Nephron progenitor cell (in vitro differentiated cells): Measurements from ENCODE around the gene LSS.
"Not testable (repeated sequence)": the region's sequence is repeated elsewhere in the genome, so short reads cannot be mapped to it uniquely, and the experiment has no call there.

Source experiments
- DNase-seq: peaks from one replicate; pipeline ENCODE4 v3.0.0; 2021
- H3K27ac Mint-ChIP-seq: 2 replicates; pipeline ENCODE4 v1.8.0; 2021; ENCODE audit warnings: mild to moderate bottlenecking, moderate library complexity, mixed read lengths
- H3K27me3 Mint-ChIP-seq: 2 replicates; pipeline ENCODE4 v1.8.0; 2021; ENCODE audit warnings: mild to moderate bottlenecking, low read depth, mixed read lengths; ENCODE audit not compliant: poor library complexity
- H3K36me3 Mint-ChIP-seq: 2 replicates; pipeline ENCODE4 v1.8.0; 2021; ENCODE audit warnings: low read depth, mixed read lengths
- H3K4me1 Mint-ChIP-seq: 2 replicates; pipeline ENCODE4 v1.8.0; 2021; ENCODE audit warnings: mixed read lengths
- H3K4me3 Mint-ChIP-seq: 2 replicates; pipeline ENCODE4 v1.8.0; 2021; ENCODE audit warnings: mild to moderate bottlenecking, moderate library complexity, mixed read lengths
- H3K9me3 Mint-ChIP-seq: 2 replicates; pipeline ENCODE4 v1.8.0; 2021; ENCODE audit warnings: mild to moderate bottlenecking, moderate library complexity, mixed read lengths
- TF ChIP-seq, protein P1 (sequence below): fragments of 200-600 bp; sonication (generic); IDR thresholded peaks from 2 replicates; pipeline ENCODE4 v1.5.0; 2021; ENCODE audit warnings: antibody characterized with exemption

Gene LSS

DNA sequence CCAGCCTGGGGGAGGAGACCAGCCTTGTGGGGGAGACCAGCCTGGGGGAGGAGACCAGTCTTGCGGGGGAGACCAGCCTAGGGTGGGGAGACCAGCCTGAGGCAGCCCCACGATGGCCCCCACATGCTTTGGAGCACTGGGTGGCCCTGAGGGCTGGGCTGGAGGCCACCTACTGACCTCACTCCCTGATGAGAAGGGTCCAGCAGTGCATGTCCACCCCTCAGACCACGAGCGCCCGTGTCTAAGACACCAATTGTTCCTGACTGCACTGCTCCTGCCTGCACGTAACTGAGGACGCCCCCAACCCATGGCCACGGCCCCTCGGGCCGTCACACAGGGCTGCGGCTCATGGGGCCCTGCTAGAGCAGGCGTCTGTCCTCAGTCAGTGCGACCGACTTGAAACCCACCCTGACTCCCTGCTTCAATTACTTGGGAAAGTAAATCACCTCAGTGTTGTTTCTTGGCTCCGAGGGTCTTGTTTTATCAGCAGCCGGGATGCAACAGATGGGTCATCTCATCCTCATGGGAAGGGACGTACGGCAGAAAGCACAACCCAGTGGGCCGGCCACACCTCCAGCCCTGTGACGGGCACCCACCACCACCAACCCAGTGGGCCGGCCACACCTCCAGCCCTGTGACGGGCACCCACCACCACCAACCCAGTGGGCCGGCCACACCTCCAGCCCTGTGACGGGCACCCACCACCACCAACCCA lies 44.5 kb downstream of the LSS start, which contains the start of gene SPATC1L:
SPATC1L (minus strand) TSS at position 550 of the 715 bp plus-strand sequence. CDS start 1,643 bp downstream, outside the sequence.
- H3K4me3 Mint-ChIP-seq: peak within 1 kb of the TSS; percentile 90

DNA sequence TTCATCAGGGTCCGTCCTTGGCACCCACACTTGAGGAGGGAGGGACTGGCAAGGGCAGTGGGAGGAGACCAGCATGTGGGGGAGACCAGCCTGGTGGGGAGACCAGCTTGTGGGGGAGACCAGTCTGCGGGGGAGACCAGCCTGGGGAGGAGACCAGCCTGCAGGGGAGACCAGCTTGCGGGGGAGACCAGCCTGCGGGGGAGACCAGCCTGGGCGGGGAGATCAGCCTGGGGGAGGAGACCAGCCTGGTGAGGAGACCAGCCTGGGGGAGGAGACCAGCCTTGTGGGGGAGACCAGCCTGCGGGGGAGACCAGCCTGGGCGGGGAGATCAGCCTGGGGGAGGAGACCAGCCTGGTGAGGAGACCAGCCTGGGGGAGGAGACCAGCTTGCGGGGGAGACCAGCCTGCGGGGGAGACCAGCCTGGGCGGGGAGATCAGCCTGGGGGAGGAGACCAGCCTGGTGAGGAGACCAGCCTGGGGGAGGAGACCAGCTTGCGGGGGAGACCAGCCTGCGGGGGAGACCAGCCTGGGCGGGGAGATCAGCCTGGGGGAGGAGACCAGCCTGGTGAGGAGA lies 45.2 kb downstream of the LSS start:
- H3K36me3 Mint-ChIP-seq: peaks cover 31% of the 10 kb centered on the region

More for the DNA sequence above, 44.5 kb downstream of the LSS start, which contains the start of gene SPATC1L:
- DNase-seq: peak; percentile 67
- H3K36me3 Mint-ChIP-seq: peaks cover 28% of the 10 kb centered on the region
- no peaks in the 10 kb centered on the region for H3K27me3 Mint-ChIP-seq
- TF ChIP-seq, protein P1, sequence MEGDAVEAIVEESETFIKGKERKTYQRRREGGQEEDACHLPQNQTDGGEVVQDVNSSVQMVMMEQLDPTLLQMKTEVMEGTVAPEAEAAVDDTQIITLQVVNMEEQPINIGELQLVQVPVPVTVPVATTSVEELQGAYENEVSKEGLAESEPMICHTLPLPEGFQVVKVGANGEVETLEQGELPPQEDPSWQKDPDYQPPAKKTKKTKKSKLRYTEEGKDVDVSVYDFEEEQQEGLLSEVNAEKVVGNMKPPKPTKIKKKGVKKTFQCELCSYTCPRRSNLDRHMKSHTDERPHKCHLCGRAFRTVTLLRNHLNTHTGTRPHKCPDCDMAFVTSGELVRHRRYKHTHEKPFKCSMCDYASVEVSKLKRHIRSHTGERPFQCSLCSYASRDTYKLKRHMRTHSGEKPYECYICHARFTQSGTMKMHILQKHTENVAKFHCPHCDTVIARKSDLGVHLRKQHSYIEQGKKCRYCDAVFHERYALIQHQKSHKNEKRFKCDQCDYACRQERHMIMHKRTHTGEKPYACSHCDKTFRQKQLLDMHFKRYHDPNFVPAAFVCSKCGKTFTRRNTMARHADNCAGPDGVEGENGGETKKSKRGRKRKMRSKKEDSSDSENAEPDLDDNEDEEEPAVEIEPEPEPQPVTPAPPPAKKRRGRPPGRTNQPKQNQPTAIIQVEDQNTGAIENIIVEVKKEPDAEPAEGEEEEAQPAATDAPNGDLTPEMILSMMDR: no peak
- H3K9me3 Mint-ChIP-seq: no peaks in the 10 kb centered on the region
- peaks cover 47% of the 10 kb centered on the region for H3K4me1 Mint-ChIP-seq
- H3K27ac Mint-ChIP-seq: peak within 1 kb of the TSS; percentile 96

GRCh38 chr21:46182548-46183336 lies 45.8 kb downstream of the LSS start:
- peak overlapping the region; percentile 77 for H3K4me3 Mint-ChIP-seq
- DNase-seq: no peak
- H3K36me3 Mint-ChIP-seq: peaks cover 31% of the 10 kb centered on the region
- TF ChIP-seq, protein P1: no peak
- H3K27ac Mint-ChIP-seq: no peak overlapping the region
- H3K27me3 Mint-ChIP-seq: no peaks in the 10 kb centered on the region
- H3K4me1 Mint-ChIP-seq: peaks cover 33% of the 10 kb centered on the region
- peaks cover 8% of the 10 kb centered on the region for H3K9me3 Mint-ChIP-seq

More for the DNA sequence above, 45.2 kb downstream of the LSS start:
- not testable (repeated sequence) for H3K27me3 Mint-ChIP-seq, DNase-seq, H3K9me3 Mint-ChIP-seq, H3K27ac Mint-ChIP-seq
- Mint-ChIP-seq H3K4me1 (peaks cover 40% of the 10 kb centered on the region), H3K4me3 (peak overlapping the region; percentile 90)

DNA sequence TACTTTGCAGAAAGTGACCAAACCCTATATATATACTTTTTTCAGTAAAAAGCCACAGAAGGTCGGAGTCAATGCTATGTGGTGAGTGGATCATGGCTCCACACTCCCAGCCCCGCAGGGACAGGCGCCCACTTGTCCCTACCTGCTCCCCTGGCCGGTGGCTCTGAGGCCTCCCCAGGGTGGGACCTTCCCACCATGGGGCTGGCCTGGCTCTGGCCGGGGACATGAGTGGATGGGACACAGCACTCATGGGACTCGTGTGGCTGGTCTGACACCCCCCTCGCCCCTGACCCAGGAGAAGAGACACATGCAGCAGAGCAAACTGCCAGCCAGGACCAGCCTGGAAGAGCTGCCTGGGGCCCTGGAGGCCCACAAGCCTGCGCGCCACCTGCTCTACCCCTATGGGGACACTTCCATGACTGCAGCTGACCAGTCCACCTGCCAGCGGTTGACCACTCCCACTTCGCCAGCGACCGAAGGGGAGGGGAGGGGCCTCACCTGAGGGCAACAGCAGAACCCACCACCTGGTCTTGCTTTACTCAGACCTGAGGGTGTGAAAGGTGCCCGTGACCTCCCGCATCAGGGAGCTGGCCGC lies 46.5 kb downstream of the LSS start:
- TF ChIP-seq, protein P1: no peak
- Mint-ChIP-seq H3K27ac (no peak overlapping the region), H3K4me1 (peaks cover 27% of the 10 kb centered on the region), H3K9me3 (peaks cover 15% of the 10 kb centered on the region), H3K4me3 (peak overlapping the region; percentile 49), H3K27me3 (no peaks in the 10 kb centered on the region), H3K36me3 (peaks cover 31% of the 10 kb centered on the region)
- no peak for DNase-seq

GRCh38 chr21:46181436-46181835 lies 47.1 kb downstream of the LSS start:
- no peak for DNase-seq
- peak overlapping the region; percentile 49 for H3K4me3 Mint-ChIP-seq
- no peak overlapping the region for H3K27ac Mint-ChIP-seq
- peaks cover 37% of the 10 kb centered on the region for H3K36me3 Mint-ChIP-seq
- TF ChIP-seq, protein P1: no peak
- H3K4me1 Mint-ChIP-seq: peaks cover 23% of the 10 kb centered on the region
- no peaks in the 10 kb centered on the region for H3K27me3 Mint-ChIP-seq
- H3K9me3 Mint-ChIP-seq: peaks cover 21% of the 10 kb centered on the region
